ENCODE results near the gene ZER1.

Gene ZER1

DNA sequence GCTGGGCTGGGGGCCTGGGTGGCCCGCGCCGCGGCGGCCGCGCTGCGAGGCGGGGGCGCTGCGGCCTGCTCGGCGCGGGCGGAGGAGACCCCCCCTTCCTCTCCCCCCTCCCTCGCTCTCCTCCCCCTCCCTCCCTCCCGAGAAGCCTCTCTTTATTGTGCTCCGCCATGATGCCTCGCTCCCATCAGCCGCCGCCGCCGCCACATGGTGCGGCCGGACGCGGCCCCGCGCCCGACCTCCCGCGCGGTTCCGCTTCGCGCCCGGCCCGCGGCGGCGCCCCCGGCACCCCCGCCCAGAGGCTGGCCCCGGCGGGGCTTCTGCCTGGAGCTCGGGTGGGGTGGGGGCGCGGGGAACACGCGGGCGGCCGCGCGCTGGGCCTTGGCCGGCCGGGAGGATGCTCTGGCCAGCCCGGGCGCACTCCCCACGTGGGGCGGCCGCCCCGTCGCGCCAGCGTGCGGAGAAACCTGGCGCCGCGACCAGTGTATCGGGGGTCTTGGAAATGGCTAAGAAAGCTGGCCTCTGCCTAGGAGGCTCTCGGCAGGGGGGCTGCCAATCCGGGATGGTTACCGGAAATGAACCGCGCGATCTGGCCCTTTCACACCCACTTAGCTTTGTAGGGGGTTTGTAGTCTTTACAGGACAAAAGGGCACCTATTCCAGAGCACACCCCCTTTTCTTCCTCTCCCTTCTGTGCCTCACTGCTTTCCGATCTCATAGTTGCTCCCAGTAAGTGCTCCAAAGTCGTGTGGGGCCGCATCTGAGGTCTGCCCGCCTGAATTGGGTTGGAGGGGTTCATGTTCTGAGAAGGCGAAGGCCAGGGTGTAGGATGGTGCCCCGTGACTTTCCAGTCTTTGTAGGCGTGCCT is 81.7 kb downstream of the ZER1 start:
- peak; percentile 55 for DNase-seq (ENCODE audit: low read depth)

DNA sequence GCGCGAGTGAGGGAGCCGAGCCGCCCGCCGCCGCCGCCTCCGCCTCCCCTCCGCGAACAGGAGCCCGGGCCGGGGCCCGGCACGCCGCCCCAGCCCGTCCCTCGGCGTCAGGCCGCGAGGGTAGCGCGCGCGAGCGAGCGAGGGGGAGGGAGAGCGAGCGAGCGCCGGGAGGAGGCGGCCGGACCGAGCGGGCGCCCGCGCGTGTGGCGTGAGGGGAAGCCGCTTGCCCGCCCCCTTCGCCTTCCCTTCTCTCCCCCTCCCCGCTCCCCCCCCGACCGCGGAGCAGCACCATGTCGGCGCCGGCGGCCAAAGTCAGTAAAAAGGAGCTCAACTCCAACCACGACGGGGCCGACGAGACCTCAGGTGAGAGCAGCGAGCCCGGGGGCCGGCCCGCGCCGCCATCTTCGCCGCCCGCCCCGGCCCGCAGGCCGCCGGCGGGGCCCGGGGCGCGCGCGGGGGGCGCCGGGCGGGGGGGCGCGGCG is 82.4 kb downstream of the ZER1 start:
- DNase-seq (ENCODE audit: low read depth) = peak; percentile 59

DNA sequence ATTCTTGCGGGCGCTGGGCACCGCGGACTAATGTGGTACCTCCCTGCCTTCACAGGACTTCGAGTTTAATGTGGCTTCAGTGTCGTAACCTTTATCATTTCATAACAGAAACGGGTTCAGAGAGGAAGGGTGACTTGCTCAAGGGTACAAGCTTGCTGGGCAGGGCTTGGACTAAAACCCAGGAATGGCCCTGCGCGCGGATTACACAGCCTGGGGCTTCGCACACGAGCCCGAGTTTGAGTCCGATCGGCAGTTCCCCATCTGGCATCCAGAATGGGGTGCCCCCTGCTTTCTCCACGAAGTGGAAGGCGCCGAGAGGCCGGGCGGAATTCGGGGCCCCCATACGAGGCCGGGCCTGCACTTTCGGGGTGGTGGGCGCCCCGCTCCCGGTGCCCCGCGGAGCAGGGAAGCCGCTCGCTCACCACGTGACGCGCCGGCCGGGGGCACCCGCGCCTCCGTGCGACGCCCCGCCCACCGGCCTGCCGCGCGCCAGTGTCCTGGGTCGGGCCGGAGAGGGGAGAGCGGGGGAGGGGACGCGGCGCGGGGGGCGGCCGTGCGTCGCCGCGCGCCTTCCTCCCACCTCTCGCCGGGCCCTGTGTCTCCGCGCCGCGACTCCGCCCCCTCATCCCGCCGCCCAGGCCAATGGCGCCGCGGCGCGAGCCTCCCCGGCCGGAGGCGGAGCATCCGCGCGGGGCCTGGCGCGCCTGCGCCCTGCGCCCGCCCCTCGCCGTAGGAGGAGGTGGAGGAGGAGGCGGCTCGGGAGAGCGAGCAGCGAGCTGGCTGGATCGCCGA is 83.0 kb downstream of the ZER1 start, which contains the start of gene SET:
Gene SET (plus strand): TSS at position 722 of the 792 bp plus-strand sequence. CDS start 361 bp downstream, outside the sequence.
- DNase-seq (ENCODE audit: low read depth) = peak; percentile 87

DNA sequence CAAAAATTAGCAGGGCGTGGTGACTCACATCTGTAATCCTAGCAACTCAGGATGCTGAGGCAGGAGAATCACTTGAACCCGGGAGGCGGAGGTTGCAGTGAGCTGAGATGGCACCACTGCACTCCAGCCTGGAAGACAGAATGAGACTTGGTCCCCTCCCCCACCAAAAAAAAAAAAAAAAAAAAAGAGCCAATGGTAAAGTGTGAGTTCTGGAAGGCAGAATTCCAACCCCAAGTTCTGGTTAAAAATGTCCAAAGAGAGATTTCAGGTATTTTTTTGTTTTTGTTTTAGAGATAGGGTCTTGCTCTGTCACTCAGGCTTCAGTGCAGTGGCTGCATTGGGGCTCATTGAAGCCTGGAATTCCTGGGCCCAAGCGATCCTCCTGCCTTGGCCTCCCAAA is 84.3 kb downstream of the ZER1 start:
- DNase-seq (ENCODE audit: low read depth) = no peak

DNA sequence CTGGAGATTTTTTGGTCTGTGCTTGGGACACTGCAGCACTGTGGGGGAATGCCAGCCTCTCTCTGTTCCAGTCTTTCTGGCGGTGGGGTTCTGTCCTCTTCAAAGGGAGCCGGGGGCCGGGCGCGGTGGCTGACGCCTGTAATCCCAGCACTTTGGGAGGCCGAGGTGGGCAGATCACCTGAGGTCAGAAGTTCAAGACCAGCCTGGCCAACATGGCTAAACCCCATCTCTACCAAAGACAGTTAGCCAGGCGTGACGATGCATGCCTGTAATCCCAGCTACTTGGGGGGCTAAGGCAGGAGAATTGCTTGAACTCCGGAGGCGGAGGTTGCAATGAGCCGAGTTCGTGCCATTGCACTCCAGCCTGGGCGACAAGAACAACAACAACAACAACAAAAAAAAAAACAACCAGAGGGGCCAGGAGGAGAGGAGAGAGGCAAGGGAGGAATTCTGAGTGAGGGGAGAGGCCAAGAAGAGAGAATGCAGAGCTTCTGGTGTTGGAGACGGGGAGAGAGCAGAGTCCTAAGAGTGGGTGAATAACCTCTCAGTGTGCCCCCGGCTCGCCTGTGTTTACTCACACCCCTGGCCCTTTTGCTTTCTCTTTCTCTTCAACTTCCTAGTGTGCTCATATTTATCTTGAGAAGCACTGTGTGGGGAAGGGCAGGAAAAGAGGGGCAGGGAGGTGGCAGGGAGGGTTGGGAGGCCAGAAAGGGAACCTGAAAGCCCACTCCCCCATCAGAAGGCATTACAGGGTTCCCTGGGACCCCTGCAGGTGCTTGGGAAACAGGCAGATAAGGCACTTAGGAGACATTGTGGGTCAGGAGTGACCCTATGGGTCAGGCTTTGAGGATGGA is 85.9 kb downstream of the ZER1 start:
- no peak for DNase-seq (ENCODE audit: low read depth)

DNA sequence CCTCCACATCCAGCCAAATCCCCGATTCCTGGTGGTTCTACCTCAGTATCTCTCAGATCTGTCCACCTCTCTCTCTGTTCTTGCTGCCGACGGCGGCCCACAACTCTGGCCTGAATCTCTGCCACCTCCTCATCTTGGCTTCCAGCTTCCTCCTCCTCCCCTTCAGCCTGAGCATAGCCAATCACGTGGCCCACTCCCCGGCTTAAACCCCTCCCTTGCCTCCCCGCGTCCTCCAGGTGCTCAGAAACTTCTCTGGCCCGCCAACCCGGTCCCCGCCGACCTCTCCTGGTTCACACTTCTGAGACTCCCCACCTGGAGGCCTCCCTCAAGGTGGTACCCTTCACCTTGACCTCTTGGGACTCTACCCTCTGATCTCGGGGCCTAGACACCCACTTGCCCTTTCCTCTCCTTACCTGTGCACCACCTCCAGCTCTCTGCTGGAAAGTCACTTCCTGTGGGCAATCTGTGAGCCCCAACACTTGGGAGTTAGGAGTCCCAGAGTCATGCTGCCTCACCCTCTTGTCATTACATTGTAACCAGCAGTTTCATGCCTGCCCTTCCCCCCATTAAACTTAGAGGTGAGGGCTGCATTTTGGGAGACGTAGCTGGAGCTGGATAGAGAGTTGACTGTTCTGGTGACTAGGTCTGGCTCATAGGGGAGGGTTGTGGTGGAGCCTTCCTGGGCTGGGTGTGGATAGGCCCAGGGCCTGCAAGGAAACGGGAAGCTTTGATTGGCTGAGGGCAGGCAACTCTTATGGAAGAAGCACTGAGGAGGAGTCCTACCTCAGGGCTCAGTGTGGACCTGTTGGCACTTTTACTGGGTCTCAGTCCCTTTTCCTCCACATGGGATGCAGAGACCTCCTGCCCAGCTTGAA is 87.2 kb downstream of the ZER1 start:
- DNase-seq (ENCODE audit: low read depth) = peak; percentile 68

DNA sequence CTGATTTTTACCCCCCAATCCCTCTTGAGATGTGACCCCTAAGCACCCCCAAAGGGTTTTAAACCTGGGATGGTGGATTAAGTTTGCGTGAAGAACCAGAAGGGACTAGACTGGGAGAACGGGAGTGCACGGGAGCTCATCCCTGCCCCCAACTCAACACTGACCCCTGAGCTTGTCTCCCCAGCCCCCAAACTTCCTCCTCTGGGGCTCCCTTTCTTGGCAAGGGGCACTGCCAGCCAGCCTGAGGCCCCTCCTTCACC is 87.7 kb downstream of the ZER1 start:
- no peak for DNase-seq (ENCODE audit: low read depth)

DNA sequence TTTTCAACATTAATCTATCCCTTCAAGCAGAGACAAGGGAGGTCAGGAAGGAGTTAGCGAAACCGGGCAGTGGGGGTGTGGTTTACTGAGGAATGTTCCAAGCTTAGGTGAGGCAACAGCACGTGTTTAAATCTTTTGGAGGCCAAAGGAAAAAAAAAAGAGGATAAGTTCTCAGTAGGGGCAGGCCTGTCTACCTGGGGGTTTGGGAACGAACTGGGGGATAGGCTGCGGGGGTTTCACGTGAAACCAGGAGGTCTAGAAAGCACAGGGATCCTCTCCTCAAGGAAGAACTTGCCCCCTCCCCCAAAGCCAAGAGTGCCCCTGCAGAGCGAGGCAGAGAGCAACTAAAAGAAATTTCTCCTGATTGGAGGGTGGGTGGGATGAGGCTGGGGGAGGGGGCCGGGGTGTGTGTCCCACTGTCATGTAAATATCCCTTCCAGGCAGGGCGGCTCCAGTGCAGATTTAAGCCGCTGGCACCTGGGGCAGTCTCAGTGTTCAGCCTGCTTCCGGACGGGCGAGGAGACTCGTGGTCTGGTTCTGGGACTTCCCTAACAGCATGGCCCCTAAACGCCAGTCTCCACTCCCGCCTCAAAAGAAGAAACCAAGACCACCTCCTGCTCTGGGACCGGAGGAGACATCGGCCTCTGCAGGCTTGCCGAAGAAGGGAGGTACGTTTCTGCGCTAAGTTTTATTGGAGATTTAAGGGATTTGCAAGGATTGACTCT is 88.2 kb downstream of the ZER1 start:
- no peak for DNase-seq (ENCODE audit: low read depth)
